ENCODE results near the gene NDUFA6.
"Not testable (repeated sequence)": the region's sequence is repeated elsewhere in the genome, so short reads cannot be mapped to it uniquely, and the experiment has no call there.

Gene NDUFA6

DNA sequence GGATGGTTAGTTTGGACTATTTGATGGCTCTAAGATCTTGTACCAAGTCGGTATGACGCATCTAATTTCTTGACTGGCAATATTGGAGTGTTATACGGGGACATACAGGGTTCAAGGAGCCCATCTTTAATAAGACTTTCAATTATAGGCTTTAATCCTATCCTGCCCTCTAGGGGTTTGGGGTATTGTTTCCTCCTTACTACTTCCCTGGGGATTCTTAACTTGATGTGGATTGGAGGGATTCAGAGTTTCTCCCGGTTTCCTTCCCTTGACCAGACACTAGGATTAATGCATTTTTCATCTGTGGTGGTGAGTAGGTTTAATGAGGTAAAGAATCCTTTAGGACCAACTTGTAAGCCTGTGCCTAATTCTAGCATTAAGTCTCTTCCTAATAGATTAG is 21.2 kb upstream of the NDUFA6 start:
- Histone ChIP-seq H3K36me3 (peaks cover 0 to 9% (median 0%) of the 10 kb centered on the region in 3 donors), H3K27me3 (no peaks in the 10 kb centered on the region), H3K4me3 (no peak overlapping the region), H3K9me3 (peaks cover 0 to 9% (median 2%) of the 10 kb centered on the region in 3 donors), H3K4me1 (no peaks in the 10 kb centered on the region), H3K27ac (no peak overlapping the region)
- TF ChIP-seq, protein P1, sequence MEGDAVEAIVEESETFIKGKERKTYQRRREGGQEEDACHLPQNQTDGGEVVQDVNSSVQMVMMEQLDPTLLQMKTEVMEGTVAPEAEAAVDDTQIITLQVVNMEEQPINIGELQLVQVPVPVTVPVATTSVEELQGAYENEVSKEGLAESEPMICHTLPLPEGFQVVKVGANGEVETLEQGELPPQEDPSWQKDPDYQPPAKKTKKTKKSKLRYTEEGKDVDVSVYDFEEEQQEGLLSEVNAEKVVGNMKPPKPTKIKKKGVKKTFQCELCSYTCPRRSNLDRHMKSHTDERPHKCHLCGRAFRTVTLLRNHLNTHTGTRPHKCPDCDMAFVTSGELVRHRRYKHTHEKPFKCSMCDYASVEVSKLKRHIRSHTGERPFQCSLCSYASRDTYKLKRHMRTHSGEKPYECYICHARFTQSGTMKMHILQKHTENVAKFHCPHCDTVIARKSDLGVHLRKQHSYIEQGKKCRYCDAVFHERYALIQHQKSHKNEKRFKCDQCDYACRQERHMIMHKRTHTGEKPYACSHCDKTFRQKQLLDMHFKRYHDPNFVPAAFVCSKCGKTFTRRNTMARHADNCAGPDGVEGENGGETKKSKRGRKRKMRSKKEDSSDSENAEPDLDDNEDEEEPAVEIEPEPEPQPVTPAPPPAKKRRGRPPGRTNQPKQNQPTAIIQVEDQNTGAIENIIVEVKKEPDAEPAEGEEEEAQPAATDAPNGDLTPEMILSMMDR (IDR thresholded peaks at IDR 0.05): no peak
- DNase-seq: no peak
- intact Hi-C loops (cut with DNase I; ENCODE audit: low total_unique reads): no loop called here

DNA sequence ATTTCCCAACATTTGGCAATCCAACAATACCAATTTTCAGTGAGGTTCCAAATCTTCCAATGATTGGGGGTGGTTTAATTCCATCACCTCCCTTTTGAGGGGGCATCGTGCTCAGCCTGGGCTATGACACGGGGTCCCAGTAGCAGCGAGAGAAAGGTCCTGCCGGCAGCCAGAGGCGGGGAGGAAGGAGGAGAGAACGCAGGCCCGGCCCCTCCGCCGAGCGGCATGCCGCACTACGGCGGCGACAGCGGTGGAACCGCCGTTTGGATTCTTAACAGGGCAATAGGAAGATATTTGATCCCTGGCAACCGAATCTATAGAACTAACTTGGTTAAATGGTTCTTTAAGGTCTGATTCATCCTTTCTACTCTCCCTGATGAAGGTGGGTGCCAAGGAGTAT is 18.3 kb upstream of the NDUFA6 start:
- intact Hi-C loops (cut with DNase I; ENCODE audit: low total_unique reads): no loop called here
- TF ChIP-seq, protein P1 (IDR thresholded peaks at IDR 0.05): no peak
- Histone ChIP-seq H3K27me3 (no peaks in the 10 kb centered on the region), H3K27ac (no peak overlapping the region), H3K9me3 (peaks cover 0 to 8% (median 7%) of the 10 kb centered on the region in 3 donors), H3K36me3 (peaks cover 0 to 7% (median 0%) of the 10 kb centered on the region in 3 donors), H3K4me3 (no peak overlapping the region), H3K4me1 (no peaks in the 10 kb centered on the region)
- no peak for DNase-seq

DNA sequence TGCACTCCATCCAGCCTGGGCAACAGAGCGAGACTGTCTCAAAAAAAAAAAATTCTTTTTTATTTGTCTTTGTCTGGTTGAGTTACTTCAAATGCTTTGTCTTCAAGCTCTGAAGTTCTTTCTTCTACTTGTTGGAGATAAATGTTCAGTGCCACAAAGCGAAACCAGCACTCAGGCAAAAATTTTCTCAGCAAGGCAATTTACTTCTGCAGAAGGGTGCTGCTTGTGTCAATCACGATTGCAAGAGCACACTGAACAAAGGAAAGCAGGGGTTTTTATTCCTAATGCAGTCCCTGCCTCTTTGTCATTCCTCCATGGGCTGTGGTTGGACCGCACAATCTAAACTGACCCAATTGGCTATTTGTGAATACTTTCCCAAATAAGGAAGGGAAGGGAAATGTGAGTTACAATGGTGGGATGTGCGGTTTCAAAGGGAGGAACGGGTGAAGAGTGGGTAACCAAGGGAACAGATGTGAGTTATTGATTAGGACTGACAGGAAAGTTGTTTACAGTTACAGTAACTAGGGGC is 13.8 kb upstream of the NDUFA6 start:
- peaks cover 2 to 43% (median 21%) of the 10 kb centered on the region in 3 donors for H3K9me3 ChIP-seq
- H3K27ac ChIP-seq; H3K27me3 ChIP-seq; intact Hi-C loops (cut with DNase I; ENCODE audit: low total_unique reads); H3K4me3 ChIP-seq; H3K4me1 ChIP-seq; DNase-seq: not testable (repeated sequence)
- H3K36me3 ChIP-seq: peaks cover 7 to 15% (median 11%) of the 10 kb centered on the region in 3 donors

DNA sequence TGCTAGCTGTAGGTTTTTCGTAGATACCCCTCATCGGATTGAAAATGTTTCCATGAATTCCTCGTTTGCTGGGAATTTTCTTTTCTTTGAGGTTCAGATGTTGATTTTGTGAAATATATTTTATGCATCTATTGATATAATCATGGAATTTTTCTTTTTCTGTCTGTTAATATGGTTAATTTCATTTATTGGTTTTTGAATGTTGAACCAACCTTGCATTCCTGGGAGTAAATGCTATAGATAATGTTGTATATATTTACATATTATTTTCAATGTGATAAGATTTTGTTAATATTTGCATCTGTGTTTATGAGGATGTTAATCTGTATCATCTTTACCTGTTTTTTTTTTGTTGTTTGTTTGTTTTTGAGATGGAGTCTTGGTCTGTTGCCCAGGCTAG is 10.6 kb upstream of the NDUFA6 start:
- Histone ChIP-seq H3K4me3 (no peak overlapping the region), H3K36me3 (peaks cover 12 to 18% (median 16%) of the 10 kb centered on the region in 3 donors), H3K4me1 (no peaks in the 10 kb centered on the region), H3K9me3 (peaks cover 2 to 43% (median 21%) of the 10 kb centered on the region in 3 donors), H3K27me3 (no peaks in the 10 kb centered on the region), H3K27ac (no peak overlapping the region)
- intact Hi-C loops (cut with DNase I; ENCODE audit: low total_unique reads): no loop called here
- TF ChIP-seq, protein P1 (IDR thresholded peaks at IDR 0.05): no peak
- no peak for DNase-seq

DNA sequence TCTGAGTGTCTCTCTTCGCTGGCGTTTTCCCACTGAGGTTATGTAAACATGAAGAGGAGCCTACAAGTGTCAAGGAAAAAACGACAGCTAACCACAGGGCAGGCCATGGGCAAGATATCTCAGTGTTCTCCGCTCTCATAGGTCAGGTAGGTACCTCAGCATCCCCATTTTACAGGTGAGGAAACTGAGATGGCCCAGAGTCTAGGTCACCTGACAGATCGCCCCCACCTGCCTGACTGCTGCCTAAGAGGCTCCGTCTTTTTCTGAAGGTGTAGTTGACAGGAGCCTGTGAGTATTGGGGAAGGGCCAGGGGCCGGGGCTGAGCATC is 847 bp upstream of the NDUFA6 start:
- Histone ChIP-seq H3K4me3 (peak overlapping the region; percentile 60 to 73), H3K4me1 (peaks cover 0 to 33% (median 9%) of the 10 kb centered on the region in 4 donors), H3K27me3 (no peaks in the 10 kb centered on the region), H3K9me3 (no peaks in the 10 kb centered on the region), H3K27ac (peak overlapping the region; percentile 80 to 91), H3K36me3 (peaks cover 6 to 12% (median 8%) of the 10 kb centered on the region in 3 donors)
- DNase-seq: no peak
- intact Hi-C loops (cut with DNase I; ENCODE audit: low total_unique reads): loop anchor here (5.0 to 10.0 kb wide), 2 partner anchors 73 to 906 kb away; no protein-coding TSS in a partner anchor
- TF ChIP-seq, protein P1 (IDR thresholded peaks at IDR 0.05): no peak

DNA sequence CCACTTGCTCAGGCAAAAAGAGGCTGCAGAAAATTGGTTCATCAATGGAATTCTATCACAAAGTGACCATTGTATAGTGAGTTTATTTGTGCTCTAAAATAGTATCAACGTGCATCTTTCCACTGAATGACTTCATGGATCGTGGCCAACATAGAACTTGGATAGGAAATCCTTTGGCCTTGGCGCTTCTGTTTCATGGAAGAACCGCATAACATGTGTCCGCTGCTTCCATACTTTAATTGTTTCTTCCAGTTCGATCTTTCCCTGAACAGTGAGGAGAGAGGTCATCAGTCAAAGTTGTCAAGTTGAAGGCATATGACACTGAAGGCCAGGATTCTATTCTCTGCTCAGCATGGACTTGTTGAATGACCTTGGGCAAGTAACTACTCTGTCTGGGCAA is 4.5 kb downstream of the NDUFA6 start:
- no peaks in the 10 kb centered on the region for H3K9me3 ChIP-seq
- intact Hi-C loops (cut with DNase I; ENCODE audit: low total_unique reads): loop anchor here (10.0 kb wide), 1 partner anchor 259 kb away; no protein-coding TSS in a partner anchor
- peaks cover 0 to 37% (median 14%) of the 10 kb centered on the region in 4 donors for H3K4me1 ChIP-seq
- no peak overlapping the region for H3K4me3 ChIP-seq
- H3K36me3 ChIP-seq: peaks cover 27 to 56% (median 41%) of the 10 kb centered on the region in 3 donors
- H3K27me3 ChIP-seq: no peaks in the 10 kb centered on the region
- no peak for DNase-seq
- TF ChIP-seq, protein P1 (IDR thresholded peaks at IDR 0.05): no peak
- H3K27ac ChIP-seq: no peak overlapping the region
